Liver (tissue), 9 donors: ENCODE results near the gene CAPZB. TPM values are rescaled to one million over a fixed set of nuclear protein-coding genes. Genes with fewer than 3 reads are reported as not detected.

Source experiments
- DNase-seq: peaks from one replicate; pipeline ENCODE4 v3.0.0-alpha.2; 2017; ENCODE audit warnings: low spot score
- H3K27ac ChIP-seq, 2 donors: one replicate each; pipeline ENCODE4 v1.7.0; 2013; ENCODE audit warnings: inconsistent platforms in 2 of 2, low read length in 2 of 2, control low read depth in 1 of 2, low read depth in 1 of 2, mild to moderate bottlenecking in 1 of 2
- H3K27me3 ChIP-seq, 4 donors: one replicate each; pipeline versions ENCODE4 v1.6.1 to v1.7.0; 2013; ENCODE audit warnings: low read length in 3 of 4, inconsistent platforms in 1 of 4, mild to moderate bottlenecking in 1 of 4, moderate library complexity in 1 of 4; ENCODE audit not compliant: control insufficient read depth in 4 of 4, insufficient read depth in 4 of 4
- H3K36me3 ChIP-seq, 4 donors: one replicate each; pipeline versions ENCODE4 v1.6.1 to v1.7.0; 2013; ENCODE audit warnings: low read length in 3 of 4, mild to moderate bottlenecking in 3 of 4, low read depth in 1 of 4, moderate library complexity in 1 of 4; ENCODE audit not compliant: control insufficient read depth in 4 of 4, insufficient read depth in 3 of 4
- H3K4me1 ChIP-seq, 4 donors: one replicate each; pipeline versions ENCODE4 v1.6.1 to v1.7.0; 2013; ENCODE audit warnings: low read length in 3 of 4, mild to moderate bottlenecking in 3 of 4, moderate library complexity in 1 of 4; ENCODE audit not compliant: control insufficient read depth in 4 of 4, insufficient read depth in 4 of 4
- H3K4me3 ChIP-seq, 3 donors: one replicate each; pipeline versions ENCODE4 v1.6.1 to v1.7.0; 2013; ENCODE audit warnings: low read length in 3 of 3, control low read depth in 1 of 3, low read depth in 1 of 3, mild to moderate bottlenecking in 1 of 3
- H3K9ac ChIP-seq, 2 donors: one replicate each; pipeline ENCODE4 v1.7.0; 2013; ENCODE audit warnings: low read length in 2 of 2, mild to moderate bottlenecking in 2 of 2, moderate library complexity in 2 of 2, control low read depth in 1 of 2, low read depth in 1 of 2
- H3K9me3 ChIP-seq, 4 donors: one replicate each; pipeline versions ENCODE4 v1.6.1 to v1.7.0; 2013; ENCODE audit warnings: low read length in 3 of 4; ENCODE audit not compliant: control insufficient read depth in 4 of 4
- FOXA1 ChIP-seq: IDR thresholded peaks from 2 replicates; pipeline ENCODE4 v1.6.1; 2016; ENCODE audit warnings: antibody characterized with exemption
- FOXA2 ChIP-seq: IDR thresholded peaks from 2 replicates; pipeline ENCODE4 v1.6.1; 2016; ENCODE audit warnings: antibody characterized with exemption
- GABPA ChIP-seq, 2 donors: IDR thresholded peaks in 1 of 2; conservative IDR thresholded peaks in 1 of 2; 2 replicates each; pipeline ENCODE4 v1.6.1; 2016; ENCODE audit warnings: antibody characterized with exemption in 2 of 2, mild to moderate bottlenecking in 1 of 2, moderate library complexity in 1 of 2
- HNF4A ChIP-seq, 2 donors: conservative IDR thresholded peaks; 2 replicates each; pipeline ENCODE4 v1.6.1; 2016; ENCODE audit warnings: antibody characterized with exemption in 2 of 2, mild to moderate bottlenecking in 2 of 2
- HNF4G ChIP-seq: IDR thresholded peaks from 2 replicates; pipeline ENCODE4 v1.6.1; 2016; ENCODE audit warnings: antibody characterized with exemption
- JUND ChIP-seq, 2 donors: IDR thresholded peaks; 2 replicates each; pipeline ENCODE4 v1.6.1; 2016; ENCODE audit warnings: antibody characterized with exemption in 2 of 2
- NR2F2 ChIP-seq: IDR thresholded peaks from 2 replicates; pipeline ENCODE4 v1.6.1; 2016; ENCODE audit warnings: antibody characterized with exemption
- RAD21 ChIP-seq, 2 donors: IDR thresholded peaks; 2 replicates each; pipeline ENCODE4 v1.6.1; 2016; ENCODE audit warnings: antibody characterized with exemption in 2 of 2, mild to moderate bottlenecking in 2 of 2
- RXRA ChIP-seq, 2 donors: IDR thresholded peaks; 2 replicates each; pipeline ENCODE4 v1.6.1; 2017 to 2018; ENCODE audit warnings: antibody characterized with exemption in 2 of 2, mild to moderate bottlenecking in 1 of 2
- TAF1 ChIP-seq: conservative IDR thresholded peaks from 2 replicates; pipeline ENCODE4 v1.6.1; 2016; ENCODE audit warnings: antibody characterized with exemption, mild to moderate bottlenecking
- YY1 ChIP-seq: IDR thresholded peaks from 2 replicates; pipeline ENCODE4 v1.6.1; 2016; ENCODE audit warnings: antibody characterized with exemption, mild to moderate bottlenecking
- WGBS: extraction: QIAGEN DNeasy Blood & Tissue Kit; methylation state at CpG from one replicate; pipeline ENCODE4 v1.1.7; 2013; 5-methylcytosine and 5-hydroxymethylcytosine counted together
- polyA plus RNA-seq, 2 donors: library from polyadenylated mRNA; stranded (reverse) in 1 of 2; unstranded in 1 of 2; fragments of 200-250 nt in 1 of 2; fragments of >200 nt in 1 of 2; fragmentation: Nextera tagmentation in 1 of 2; extraction: Ambion mirVana in 1 of 2; gene quantifications; one replicate each; pipeline versions ENCODE4 v1.2.1 to v1.2.3, GENCODE V29; 2013 to 2015
- total RNA-seq, 2 donors: library from RNA; depleted of rRNA; stranded (reverse); fragments of >200 nt; gene quantifications; one replicate each; pipeline ENCODE4 v1.2.3, GENCODE V29; 2014
- TF ChIP-seq, protein P1 (sequence below): IDR thresholded peaks from 2 replicates; pipeline ENCODE4 v1.6.1; 2016; ENCODE audit warnings: antibody characterized with exemption
- TF ChIP-seq, protein P2 (sequence below): IDR thresholded peaks from 2 replicates; pipeline ENCODE4 v1.6.1; 2016; ENCODE audit warnings: antibody characterized with exemption
- TF ChIP-seq, protein P3 (sequence below): IDR thresholded peaks from 2 replicates; pipeline ENCODE4 v1.6.1; 2016; ENCODE audit warnings: antibody characterized with exemption
- TF ChIP-seq, protein P4 (sequence below): IDR thresholded peaks from 2 replicates; pipeline ENCODE4 v1.6.1; 2016; ENCODE audit warnings: antibody characterized with exemption, mild to moderate bottlenecking
- TF ChIP-seq, protein P5 (sequence below): fragments of 150-350 bp; IDR thresholded peaks from 2 replicates; pipeline ENCODE4 v1.5.1; 2017; ENCODE audit warnings: improper control_type of control experiment, low read depth, low read length; ENCODE audit not compliant: missing input control
- donor health status: healthy.
- donor health status: healthy.
- donor health status: healthy.
- donor health status: healthy.
- donor health status: healthy.

CAPZB gene
- total and polyA plus RNA-seq, 4 donors = 38.3 to 98.9 (median 51.1) TPM

DNA sequence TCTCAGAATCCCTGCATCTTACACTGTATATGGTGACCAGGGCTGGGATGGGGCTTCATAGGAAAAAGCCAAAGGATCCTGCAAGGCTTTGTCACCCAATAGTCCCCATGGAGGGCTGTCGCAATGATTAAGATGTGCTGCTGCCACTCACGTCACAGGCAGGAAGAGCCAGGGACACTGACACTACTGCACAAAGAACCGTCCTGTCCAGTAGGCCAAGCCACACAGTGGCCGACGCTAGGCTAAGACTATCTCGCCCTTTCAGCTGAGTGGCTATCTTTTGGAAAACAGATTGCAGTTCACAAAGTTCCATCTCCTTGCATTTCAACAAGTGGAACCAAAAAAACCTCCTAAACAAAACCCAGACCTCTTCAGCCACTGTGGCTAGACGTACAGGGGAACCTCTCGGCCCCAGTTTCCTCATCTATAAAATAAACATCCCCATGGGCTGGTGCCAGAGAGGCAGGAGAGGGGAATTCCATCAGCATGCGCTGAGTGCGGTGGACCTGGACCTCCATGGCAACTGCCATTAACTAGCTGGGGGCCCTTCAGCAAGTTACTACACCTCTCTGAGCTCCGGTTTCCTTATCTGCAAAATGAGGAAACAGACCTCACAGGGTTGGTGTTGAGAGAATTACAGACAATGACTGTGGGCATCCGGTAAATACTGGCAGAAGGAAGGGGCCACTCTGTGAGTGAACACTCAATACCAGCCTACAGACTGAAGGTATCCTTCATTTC lies 8.7 kb downstream of the CAPZB start:
- no peak for DNase-seq
- Histone ChIP-seq H3K36me3 (no peaks in the 10 kb centered on the region), H3K9me3 (no peaks in the 10 kb centered on the region), H3K27me3 (no peaks in the 10 kb centered on the region), H3K27ac (peak overlapping the region; percentile 44 to 72), H3K4me3 (no peak overlapping the region), H3K4me1 (peaks cover 4 to 28% (median 16%) of the 10 kb centered on the region in 4 donors), H3K9ac (no peak overlapping the region)
- TF ChIP-seq, protein P1, sequence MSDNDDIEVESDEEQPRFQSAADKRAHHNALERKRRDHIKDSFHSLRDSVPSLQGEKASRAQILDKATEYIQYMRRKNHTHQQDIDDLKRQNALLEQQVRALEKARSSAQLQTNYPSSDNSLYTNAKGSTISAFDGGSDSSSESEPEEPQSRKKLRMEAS = no peak
- TF ChIP-seq RXRA (IDR thresholded peaks at IDR 0.05) (no peak), FOXA1 (no peak), RAD21 (IDR thresholded peaks at IDR 0.05) (no peak), TAF1 (no peak), GABPA (IDR thresholded peaks at IDR 0.05 in 1 of 2, conservative IDR thresholded peaks at IDR 0.05 in 1 of 2) (no peak), FOXA2 (no peak), HNF4A (conservative IDR thresholded peaks at IDR 0.05) (no peak), NR2F2 (peak; percentile 64)
- 57% methylated on average over 12 of the region's 12 CpGs for WGBS

DNA sequence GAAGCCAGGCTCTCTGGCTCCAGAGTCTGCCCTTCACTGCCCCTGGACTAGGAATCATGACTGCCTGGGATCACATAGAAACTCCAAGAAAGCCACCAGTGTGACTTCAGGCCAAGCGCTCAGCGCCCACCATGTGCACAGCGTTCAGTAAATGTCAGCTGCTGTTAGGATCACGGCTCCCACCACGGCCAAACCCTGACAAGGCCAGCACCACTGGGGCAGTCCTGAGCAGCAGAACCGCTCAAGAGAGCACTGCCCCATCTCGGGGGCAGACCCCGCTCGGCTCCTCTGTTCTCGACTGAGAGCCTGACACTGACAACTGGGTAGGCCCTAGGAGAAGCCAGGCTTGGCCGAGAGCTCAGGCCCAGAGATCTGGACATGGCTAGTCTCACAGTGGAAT lies 10.0 kb downstream of the CAPZB start:
- no peaks in the 10 kb centered on the region for H3K9me3 ChIP-seq
- 96% methylated on average over 11 of the region's 11 CpGs for WGBS

More for the DNA sequence above, 10.0 kb downstream of the CAPZB start:
- Histone ChIP-seq H3K27ac (no peak overlapping the region), H3K36me3 (no peaks in the 10 kb centered on the region), H3K4me3 (no peak overlapping the region), H3K4me1 (peaks cover 4 to 28% (median 10%) of the 10 kb centered on the region in 4 donors), H3K9ac (no peak overlapping the region), H3K27me3 (no peaks in the 10 kb centered on the region)
- TF ChIP-seq, protein P2, sequence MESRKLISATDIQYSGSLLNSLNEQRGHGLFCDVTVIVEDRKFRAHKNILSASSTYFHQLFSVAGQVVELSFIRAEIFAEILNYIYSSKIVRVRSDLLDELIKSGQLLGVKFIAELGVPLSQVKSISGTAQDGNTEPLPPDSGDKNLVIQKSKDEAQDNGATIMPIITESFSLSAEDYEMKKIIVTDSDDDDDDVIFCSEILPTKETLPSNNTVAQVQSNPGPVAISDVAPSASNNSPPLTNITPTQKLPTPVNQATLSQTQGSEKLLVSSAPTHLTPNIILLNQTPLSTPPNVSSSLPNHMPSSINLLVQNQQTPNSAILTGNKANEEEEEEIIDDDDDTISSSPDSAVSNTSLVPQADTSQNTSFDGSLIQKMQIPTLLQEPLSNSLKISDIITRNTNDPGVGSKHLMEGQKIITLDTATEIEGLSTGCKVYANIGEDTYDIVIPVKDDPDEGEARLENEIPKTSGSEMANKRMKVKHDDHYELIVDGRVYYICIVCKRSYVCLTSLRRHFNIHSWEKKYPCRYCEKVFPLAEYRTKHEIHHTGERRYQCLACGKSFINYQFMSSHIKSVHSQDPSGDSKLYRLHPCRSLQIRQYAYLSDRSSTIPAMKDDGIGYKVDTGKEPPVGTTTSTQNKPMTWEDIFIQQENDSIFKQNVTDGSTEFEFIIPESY = no peak
- no peak for TF ChIP-seq RXRA (IDR thresholded peaks at IDR 0.05)
- TF ChIP-seq, protein P3, sequence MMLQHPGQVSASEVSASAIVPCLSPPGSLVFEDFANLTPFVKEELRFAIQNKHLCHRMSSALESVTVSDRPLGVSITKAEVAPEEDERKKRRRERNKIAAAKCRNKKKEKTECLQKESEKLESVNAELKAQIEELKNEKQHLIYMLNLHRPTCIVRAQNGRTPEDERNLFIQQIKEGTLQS = no peak
- no peak for TF ChIP-seq TAF1
- TF ChIP-seq, protein P4, sequence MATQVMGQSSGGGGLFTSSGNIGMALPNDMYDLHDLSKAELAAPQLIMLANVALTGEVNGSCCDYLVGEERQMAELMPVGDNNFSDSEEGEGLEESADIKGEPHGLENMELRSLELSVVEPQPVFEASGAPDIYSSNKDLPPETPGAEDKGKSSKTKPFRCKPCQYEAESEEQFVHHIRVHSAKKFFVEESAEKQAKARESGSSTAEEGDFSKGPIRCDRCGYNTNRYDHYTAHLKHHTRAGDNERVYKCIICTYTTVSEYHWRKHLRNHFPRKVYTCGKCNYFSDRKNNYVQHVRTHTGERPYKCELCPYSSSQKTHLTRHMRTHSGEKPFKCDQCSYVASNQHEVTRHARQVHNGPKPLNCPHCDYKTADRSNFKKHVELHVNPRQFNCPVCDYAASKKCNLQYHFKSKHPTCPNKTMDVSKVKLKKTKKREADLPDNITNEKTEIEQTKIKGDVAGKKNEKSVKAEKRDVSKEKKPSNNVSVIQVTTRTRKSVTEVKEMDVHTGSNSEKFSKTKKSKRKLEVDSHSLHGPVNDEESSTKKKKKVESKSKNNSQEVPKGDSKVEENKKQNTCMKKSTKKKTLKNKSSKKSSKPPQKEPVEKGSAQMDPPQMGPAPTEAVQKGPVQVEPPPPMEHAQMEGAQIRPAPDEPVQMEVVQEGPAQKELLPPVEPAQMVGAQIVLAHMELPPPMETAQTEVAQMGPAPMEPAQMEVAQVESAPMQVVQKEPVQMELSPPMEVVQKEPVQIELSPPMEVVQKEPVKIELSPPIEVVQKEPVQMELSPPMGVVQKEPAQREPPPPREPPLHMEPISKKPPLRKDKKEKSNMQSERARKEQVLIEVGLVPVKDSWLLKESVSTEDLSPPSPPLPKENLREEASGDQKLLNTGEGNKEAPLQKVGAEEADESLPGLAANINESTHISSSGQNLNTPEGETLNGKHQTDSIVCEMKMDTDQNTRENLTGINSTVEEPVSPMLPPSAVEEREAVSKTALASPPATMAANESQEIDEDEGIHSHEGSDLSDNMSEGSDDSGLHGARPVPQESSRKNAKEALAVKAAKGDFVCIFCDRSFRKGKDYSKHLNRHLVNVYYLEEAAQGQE = no peak
- TF ChIP-seq JUND (IDR thresholded peaks at IDR 0.05) = no peak
- no peak for TF ChIP-seq HNF4G
- TF ChIP-seq YY1 = no peak
- no peak for TF ChIP-seq GABPA (IDR thresholded peaks at IDR 0.05 in 1 of 2, conservative IDR thresholded peaks at IDR 0.05 in 1 of 2)
- no peak for TF ChIP-seq HNF4A (conservative IDR thresholded peaks at IDR 0.05)
- TF ChIP-seq FOXA1 = no peak
- TF ChIP-seq, protein P5, sequence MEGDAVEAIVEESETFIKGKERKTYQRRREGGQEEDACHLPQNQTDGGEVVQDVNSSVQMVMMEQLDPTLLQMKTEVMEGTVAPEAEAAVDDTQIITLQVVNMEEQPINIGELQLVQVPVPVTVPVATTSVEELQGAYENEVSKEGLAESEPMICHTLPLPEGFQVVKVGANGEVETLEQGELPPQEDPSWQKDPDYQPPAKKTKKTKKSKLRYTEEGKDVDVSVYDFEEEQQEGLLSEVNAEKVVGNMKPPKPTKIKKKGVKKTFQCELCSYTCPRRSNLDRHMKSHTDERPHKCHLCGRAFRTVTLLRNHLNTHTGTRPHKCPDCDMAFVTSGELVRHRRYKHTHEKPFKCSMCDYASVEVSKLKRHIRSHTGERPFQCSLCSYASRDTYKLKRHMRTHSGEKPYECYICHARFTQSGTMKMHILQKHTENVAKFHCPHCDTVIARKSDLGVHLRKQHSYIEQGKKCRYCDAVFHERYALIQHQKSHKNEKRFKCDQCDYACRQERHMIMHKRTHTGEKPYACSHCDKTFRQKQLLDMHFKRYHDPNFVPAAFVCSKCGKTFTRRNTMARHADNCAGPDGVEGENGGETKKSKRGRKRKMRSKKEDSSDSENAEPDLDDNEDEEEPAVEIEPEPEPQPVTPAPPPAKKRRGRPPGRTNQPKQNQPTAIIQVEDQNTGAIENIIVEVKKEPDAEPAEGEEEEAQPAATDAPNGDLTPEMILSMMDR = no peak
- TF ChIP-seq RAD21 (IDR thresholded peaks at IDR 0.05) = no peak
- TF ChIP-seq, protein P1 = no peak
- no peak for TF ChIP-seq NR2F2
- TF ChIP-seq FOXA2 = no peak
- no peak for DNase-seq
